ENCODE data around the gene NUP107. TPM values are rescaled to one million over a fixed set of nuclear protein-coding genes. Genes with fewer than 3 reads are reported as not detected.

Gene NUP107
- total RNA-seq, 6 experiments from 2014 or later: 9.6 to 17.7 (median 11.9) TPM

- Histone ChIP-seq H3K4me3 (no peak overlapping the region), H3K27ac (no peak overlapping the region), H3K4me1 (no peaks in the 10 kb centered on the region), H3K36me3 (peaks cover 0 to 28% (median under 1%) of the 10 kb centered on the region in 4 donors), H3K27me3 (no peaks in the 10 kb centered on the region), H3K9me3 (no peaks in the 10 kb centered on the region)
- ATAC-seq (peak in 2 of 4 donors; percentile 44 to 71), DNase-seq (no peak)
- TF ChIP-seq POLR2A (IDR thresholded peaks at IDR 0.05) (no peak), CTCF (IDR thresholded peaks at IDR 0.05) (no peak)
- intact Hi-C loops (cut with DNase I): no loop called here
- 76% methylated on average over 4 of the region's 4 CpGs for WGBS (ENCODE audit: insufficient coverage, low coverage, low lambda C conversion rate, missing lambda C conversion rate)
These were observed 68.9 kb downstream of the NUP107 start for GRCh38 chr12:68755536-68756243.

GRCh38 chr12:68759852-68760251, 73.1 kb downstream of the NUP107 start:
- H3K4me1 ChIP-seq: no peaks in the 10 kb centered on the region
- no peaks in the 10 kb centered on the region for H3K27me3 ChIP-seq
- peaks cover 0 to 13% (median 0%) of the 10 kb centered on the region in 4 donors for H3K36me3 ChIP-seq
- no peak overlapping the region for H3K27ac ChIP-seq
- no peak for ATAC-seq
- no peak for DNase-seq
- TF ChIP-seq CTCF (IDR thresholded peaks at IDR 0.05): no peak
- TF ChIP-seq POLR2A (IDR thresholded peaks at IDR 0.05): no peak
- no peak overlapping the region for H3K4me3 ChIP-seq
- H3K9me3 ChIP-seq: no peaks in the 10 kb centered on the region
- 85% methylated on average over 4 of the region's 5 CpGs for WGBS (ENCODE audit: insufficient coverage, low coverage, low lambda C conversion rate, missing lambda C conversion rate)
- intact Hi-C loops (cut with DNase I): no loop called here

- TF ChIP-seq CTCF (IDR thresholded peaks at IDR 0.05) (no peak), POLR2A (IDR thresholded peaks at IDR 0.05) (no peak)
- DNase-seq (no peak), ATAC-seq (no peak)
- H3K4me1 ChIP-seq: no peaks in the 10 kb centered on the region
- H3K9me3 ChIP-seq: no peaks in the 10 kb centered on the region
- H3K4me3 ChIP-seq: no peak overlapping the region
- 90% methylated on average over 7 of the region's 7 CpGs for WGBS (ENCODE audit: insufficient coverage, low coverage, low lambda C conversion rate, missing lambda C conversion rate)
- peaks cover 0 to 6% (median 0%) of the 10 kb centered on the region in 4 donors for H3K36me3 ChIP-seq
- H3K27me3 ChIP-seq: no peaks in the 10 kb centered on the region
- intact Hi-C loops (cut with DNase I): no loop called here
- no peak overlapping the region for H3K27ac ChIP-seq
These were observed 74.1 kb downstream of the NUP107 start for GRCh38 chr12:68760806-68761441.

GRCh38 chr12:68761442-68761812, 74.6 kb downstream of the NUP107 start:
- intact Hi-C loops (cut with DNase I): no loop called here
- ATAC-seq: peak; percentile 47 to 87 (median 78)
- H3K36me3 ChIP-seq: peaks cover 0 to 6% (median 0%) of the 10 kb centered on the region in 4 donors
- no peaks in the 10 kb centered on the region for H3K4me1 ChIP-seq
- DNase-seq: no peak
- H3K27ac ChIP-seq: no peak overlapping the region
- TF ChIP-seq POLR2A (IDR thresholded peaks at IDR 0.05) (no peak), CTCF (IDR thresholded peaks at IDR 0.05) (peak in 3 of 4 donors; percentile 10 to 28 (median 12))
- H3K4me3 ChIP-seq: no peak overlapping the region
- no peaks in the 10 kb centered on the region for H3K27me3 ChIP-seq
- 45% methylated on average over 1 of the region's 3 CpGs for WGBS (ENCODE audit: insufficient coverage, low coverage, low lambda C conversion rate, missing lambda C conversion rate)
- no peaks in the 10 kb centered on the region for H3K9me3 ChIP-seq

All from right lobe of liver (tissue), 6 donors.